ENCODE measurements around the gene ZNF451.
"Not testable (repeated sequence)": the region's sequence is repeated elsewhere in the genome, so short reads cannot be mapped to it uniquely, and the experiment has no call there.

ZNF451 gene

DNA sequence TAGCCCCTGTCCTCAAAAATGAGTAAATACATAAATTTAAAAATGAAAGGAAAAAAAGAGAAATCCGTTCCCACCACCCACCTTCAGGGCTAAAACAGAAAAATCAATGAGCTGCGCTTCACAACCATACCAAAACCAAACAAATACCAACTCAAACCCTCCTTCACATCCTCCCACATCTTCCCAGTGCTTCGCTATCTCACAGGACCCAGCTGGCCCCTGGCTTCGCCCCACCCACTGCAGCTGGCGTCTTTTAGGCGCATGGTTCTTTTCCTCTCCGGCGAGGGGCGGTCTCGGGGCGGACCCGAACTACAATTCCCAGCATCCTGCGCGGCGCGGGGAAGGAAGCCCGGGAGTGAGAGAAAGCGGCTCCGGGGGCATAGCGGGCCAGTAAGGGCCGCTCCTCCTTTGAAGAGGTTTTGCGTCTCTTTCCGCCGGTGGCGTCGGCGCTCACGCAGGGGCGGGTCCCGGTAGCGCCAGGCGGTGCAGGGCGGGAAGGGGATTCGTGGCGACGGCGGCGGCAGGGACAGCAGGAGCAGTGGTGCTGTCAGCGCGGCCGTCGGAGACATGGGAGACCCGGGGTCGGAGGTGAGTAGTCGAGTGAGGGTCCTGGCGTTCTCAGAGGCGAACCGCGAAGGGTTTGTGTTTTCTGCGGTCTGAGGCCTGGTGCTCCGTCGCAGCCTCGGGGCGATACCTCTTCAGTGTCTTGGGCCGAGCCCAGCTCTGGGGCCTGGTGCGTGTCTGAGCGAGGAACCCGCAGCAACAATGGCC is at the start of gene ZNF451:
Gene ZNF451 (plus strand): TSS at position 502 of the 771 bp plus-strand sequence. CDS start 66 bp downstream, at position 568.
- DNase-seq (ENCODE audit: low read depth in 3 of 3), result peak; percentile 92 to 94 (median 92)

DNA sequence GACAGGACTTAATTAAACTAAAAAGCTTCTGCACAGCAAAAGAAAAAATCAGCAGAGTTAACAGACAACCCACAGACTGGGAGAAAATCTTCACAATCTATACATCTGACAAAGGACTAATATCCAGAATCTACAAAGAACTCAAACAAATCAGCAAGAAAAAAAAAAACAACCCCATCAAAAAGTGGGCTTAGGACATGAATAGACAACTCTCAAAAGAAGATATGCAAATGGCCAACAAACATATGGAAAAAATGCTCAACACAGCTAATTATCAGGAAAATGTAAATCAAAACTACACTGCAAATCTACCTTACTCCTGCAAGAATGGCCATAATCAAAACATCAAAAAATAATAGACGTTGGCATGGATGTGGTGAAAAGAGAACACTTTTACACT is 45.9 kb upstream of the ZNF451 start:
- not testable (repeated sequence) for DNase-seq (ENCODE audit: low read depth in 3 of 3)

DNA sequence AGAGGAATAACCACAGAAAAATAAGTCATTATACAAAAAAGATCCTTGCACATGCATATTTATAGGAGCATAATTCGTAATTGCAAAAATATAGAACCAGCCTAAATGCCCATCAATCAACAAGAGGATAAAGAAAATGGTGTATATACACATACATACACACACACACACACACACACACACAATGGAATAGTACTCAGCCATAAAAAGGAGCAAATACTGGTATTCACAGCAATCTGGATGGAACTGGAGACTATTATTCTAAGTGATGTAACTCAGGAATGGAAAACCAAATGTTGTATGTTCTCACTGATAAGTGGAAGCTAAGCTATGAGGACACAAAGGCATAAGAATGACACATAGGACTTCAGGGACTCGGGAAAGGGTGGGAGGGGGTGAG is 45.4 kb upstream of the ZNF451 start:
- no peak for DNase-seq (ENCODE audit: low read depth in 3 of 3)

DNA sequence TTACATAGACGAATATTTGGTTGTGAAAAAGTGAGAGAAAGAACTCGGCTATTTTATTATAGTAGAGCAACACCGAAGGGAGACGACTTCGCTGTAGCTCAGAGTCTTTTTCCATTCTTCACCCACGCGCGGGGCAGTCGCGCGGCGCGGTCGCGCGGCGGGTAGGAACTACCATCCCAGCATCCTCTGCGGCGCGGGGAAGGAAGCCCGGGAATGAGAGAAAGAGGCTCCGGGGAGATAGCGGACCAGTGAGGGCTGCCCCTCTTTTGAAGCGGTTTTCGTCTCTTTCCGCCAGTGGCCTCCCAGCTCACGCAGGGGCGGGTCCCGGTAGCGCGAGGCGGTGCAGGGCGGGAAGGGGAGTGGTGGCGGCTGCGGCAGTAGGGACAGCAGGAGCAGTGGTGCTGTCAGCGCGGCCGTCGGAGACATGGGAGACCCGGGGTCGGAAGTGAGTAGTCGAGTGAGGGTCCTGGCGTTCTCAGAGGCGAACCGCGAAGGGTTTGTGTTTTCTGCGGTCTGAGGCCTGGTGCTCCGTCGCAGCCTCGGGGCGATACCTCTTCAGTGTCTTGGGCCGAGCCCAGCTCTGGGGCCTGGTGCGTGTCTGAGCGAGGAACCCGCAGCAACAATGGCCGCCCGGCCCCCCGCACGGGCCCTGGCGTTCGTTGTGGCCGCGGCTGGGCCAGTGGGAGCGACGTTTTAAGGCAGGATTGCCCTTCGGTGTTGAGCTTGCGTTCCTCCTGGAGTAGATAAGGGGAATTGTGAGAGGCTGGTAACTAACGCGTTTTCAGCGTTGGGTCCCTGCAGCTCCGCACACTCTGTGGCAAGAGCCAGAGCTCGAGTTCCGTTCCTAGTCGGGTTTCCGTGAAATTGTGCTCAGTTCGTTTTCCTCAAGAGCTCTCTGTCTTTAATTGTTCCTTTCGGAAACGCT is 43.4 kb upstream of the ZNF451 start, which contains the start of gene KIAA1586:
Gene KIAA1586 (plus strand): TSS at position 362 of the 925 bp plus-strand sequence. CDS start 63 bp downstream, at position 425.
- DNase-seq (ENCODE audit: low read depth in 3 of 3), result peak; percentile 56 to 65 (median 63)

- not testable (repeated sequence) for DNase-seq (ENCODE audit: low read depth in 3 of 3)
Measured at GRCh38 chr6:57047257-57047585, 42.8 kb upstream of the ZNF451 start.

DNA sequence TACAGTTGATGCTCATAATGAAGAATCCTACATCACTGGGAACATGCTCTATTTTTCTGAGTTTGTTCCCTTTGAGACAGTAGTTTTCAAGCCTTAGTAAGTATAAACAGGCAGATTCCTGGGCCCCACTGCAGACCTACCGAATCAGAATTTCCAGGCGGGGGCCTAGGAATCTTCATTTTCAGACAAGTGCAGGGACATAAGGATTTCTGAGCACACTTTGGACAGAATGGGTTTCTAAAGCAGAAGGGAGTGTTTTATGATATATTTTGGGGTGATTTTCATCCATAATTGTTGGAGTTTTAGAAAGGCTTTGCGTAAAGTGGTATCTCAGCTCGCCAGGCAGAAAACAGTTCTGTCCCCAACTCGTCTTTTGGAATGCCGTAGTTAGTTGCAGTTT is 42.1 kb upstream of the ZNF451 start:
- DNase-seq (ENCODE audit: low read depth in 3 of 3), result not testable (repeated sequence)

DNA sequence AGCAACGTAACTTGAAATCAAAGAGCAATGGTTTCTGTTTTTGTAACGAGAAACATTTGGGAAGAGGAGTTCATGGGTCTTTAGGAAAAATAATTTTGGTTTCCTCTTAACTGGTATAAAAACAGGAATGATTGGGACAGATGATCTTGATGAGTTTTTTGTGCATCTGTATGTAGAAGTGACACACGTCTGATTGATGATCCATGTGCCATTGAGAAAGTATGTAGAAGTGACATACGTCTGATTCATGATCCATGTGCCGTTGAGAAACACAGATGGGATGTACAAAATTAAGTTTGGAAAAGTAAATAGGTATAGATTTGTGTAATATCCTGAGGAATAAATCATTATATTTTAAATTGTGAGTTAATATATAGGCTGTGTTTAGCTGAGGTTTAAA is 41.4 kb upstream of the ZNF451 start:
- DNase-seq (ENCODE audit: low read depth in 3 of 3), result no peak

DNA sequence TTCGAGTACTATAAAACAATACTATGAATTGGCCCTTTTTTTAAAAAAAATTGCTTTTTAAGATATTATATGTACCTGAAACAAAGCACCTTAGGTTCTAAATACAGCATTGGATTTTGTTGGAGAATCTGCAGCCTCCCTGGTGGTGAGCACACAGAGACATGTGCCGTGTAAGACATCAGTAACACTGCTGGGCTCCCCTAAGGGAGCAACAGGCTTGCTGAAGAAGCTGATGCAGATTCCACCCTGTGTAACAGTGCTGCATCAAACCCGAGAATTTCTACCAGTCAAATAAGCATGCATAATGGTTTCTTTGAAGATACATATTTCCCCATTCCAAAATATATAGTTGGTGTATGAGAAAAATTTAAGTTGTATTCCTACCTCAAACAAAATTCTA is 26.1 kb upstream of the ZNF451 start:
- no peak for DNase-seq (ENCODE audit: low read depth in 3 of 3)

DNA sequence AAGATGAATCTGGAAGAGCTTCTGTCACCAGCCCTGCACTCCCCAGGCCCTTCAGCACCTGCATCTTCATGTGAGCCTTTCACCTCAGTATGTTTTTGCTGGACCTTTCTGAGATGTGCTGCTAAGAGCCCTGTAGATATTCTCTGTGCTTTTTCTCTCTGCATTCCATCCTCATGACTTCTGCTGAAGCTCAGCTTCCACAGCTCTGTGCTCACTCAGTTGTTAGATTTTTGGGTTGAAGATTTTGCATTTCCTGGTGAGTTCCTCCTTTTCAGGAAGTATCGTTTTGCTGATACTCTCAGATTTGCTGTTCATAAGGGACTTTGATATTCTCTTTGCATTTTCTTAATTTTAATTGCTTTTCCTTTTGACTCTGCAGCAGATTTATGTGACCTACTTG is 25.2 kb upstream of the ZNF451 start:
- DNase-seq (ENCODE audit: low read depth in 3 of 3), result no peak

GRCh38 chr6:57068061-57068460 is 21.9 kb upstream of the ZNF451 start:
- no peak for DNase-seq (ENCODE audit: low read depth in 3 of 3)

- DNase-seq (ENCODE audit: low read depth in 3 of 3), result no peak
Measured at GRCh38 chr6:57069228-57069627, 20.8 kb upstream of the ZNF451 start.

GRCh38 chr6:57069920-57070331 is 20.1 kb upstream of the ZNF451 start:
- no peak for DNase-seq (ENCODE audit: low read depth in 3 of 3)

- DNase-seq (ENCODE audit: low read depth in 3 of 3), result no peak
Measured at GRCh38 chr6:57072108-57072507, 17.9 kb upstream of the ZNF451 start.

GRCh38 chr6:57074383-57074782 is 15.6 kb upstream of the ZNF451 start:
- DNase-seq (ENCODE audit: low read depth in 3 of 3), result no peak

DNA sequence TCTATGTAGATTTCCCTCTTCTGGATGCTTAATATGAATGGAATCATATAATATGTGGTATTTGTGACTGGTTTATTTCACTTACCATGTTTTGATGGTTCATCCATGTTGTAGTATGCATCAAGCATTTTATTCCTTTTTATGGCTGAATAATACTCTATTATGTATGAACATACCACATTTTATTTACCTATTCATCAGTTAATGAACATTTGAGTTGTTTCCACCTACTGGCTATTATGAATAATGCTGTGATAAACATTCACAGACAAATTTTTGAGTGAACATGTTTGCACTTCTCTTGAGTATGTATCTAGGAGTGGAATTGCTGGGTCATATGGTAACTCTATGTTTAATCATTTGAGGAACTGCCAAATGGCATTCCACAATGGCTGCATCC is 14.9 kb upstream of the ZNF451 start:
- DNase-seq (ENCODE audit: low read depth in 3 of 3), result no peak

DNA sequence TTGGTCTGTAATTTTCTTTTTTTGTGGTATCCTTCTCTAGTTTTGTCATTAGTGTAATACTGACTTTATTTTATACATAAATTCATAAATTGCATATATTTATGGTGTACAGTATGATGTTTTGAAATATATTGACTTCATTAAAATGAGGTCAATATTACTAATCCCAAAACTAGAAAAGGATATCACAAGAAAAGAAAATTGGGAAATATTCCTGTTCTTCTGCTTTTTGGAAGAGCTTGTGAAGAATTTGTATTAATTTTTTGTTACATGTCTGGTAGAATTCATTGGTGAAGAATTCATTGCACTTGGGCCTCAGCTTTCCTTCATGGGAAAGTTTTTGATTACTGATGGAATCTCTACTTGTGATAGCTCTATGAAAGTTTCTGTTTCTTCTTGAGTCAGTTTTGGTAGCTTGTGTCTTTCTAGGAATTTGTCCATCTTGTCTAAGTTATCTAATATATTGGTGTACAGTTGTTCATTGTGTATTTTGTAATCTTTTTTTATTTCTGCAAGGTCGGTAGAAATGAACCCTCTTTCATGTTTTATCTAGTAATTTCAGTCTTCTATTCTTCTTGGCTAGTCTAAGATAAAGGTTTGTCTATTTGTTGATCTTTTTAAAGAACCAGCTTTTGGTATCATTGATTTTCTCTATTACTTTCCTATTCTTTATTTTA is 11.3 kb upstream of the ZNF451 start:
- no peak for DNase-seq (ENCODE audit: low read depth in 3 of 3)

GRCh38 chr6:57085471-57085870 is 4.5 kb upstream of the ZNF451 start:
- no peak for DNase-seq (ENCODE audit: low read depth in 3 of 3)

DNA sequence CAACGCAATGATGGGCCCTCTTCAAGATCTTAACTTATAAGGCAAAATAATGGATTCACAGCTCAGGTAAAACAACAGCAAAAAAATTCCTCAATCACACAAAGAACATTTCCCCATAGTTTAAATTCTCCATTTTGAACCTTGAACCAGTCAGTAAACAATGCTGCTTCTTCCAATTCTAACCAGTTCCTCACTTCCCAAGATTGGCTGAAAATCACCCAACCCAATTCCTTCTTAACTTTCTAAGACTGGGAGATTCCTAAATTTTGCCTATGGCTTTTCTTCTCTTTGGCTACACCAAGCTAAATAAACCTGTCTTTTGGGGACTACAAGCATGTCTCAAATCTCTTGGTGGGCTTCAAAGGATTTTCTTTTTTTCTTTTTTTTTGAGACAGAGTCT is 3.1 kb upstream of the ZNF451 start:
- no peak for DNase-seq (ENCODE audit: low read depth in 3 of 3)

DNA sequence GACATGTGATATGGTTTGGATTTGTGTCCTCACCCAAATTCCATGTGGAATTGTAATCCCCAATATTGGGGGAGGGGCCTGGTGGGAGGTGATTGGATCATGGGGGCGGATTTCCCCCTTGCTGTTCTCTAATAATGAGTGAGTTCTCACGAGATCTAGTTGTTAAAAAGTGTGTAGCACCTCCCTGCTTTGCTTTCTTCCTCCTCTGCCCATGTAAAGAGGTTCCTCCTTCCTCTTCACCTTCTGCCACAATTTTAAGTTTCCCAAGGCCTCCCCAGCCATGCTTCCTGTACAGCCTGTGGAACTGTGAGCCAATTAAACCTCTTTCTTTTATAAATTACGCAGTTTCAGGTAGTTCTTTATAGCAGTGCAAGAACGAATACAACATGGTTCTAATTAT is 2.1 kb upstream of the ZNF451 start:
- DNase-seq (ENCODE audit: low read depth in 3 of 3), result no peak

DNA sequence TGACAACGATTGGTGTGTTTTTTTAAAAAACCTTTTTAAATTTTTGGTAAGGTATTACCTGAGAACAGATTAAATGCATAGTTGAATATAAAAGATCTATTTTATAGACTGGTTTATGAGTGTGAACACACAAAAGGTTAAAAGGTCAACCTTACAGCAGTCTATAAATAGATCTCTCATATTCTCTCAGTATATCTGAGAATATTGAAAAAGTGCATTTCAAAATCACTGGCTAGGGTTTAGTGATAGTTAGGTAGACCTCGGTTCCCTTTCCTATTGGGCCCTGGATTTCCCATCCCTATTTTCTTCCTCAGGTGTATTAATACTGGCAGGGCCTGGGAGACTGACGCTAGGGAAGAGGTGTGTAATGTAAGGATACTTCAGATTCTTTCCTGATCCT is 723 bp upstream of the ZNF451 start:
- no peak for DNase-seq (ENCODE audit: low read depth in 3 of 3)

DNA sequence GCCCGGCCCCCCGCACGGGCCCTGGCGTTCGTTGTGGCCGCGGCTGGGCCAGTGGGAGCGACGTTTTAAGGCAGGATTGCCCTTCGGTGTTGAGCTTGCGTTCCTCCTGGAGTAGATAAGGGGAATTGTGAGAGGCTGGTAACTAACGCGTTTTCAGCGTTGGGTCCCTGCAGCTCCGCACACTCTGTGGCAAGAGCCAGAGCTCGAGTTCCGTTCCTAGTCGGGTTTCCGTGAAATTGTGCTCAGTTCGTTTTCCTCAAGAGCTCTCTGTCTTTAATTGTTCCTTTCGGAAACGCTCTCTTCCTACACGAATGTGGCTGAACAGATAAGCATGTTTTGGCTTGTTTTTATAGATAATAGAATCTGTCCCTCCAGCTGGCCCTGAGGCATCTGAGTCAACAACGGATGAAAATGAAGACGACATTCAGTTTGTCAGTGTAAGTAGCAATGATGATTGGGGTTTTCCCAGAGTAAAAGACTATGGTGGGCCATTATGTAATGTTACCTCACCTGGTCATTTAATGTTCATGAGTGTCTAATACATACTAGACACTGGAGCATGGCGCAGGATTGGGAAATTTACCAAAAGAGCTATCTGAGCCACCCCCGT is 575 bp downstream of the ZNF451 start:
- DNase-seq (ENCODE audit: low read depth in 3 of 3), result not testable (repeated sequence)

GRCh38 chr6:57091375-57091774 is 1.4 kb downstream of the ZNF451 start:
- DNase-seq (ENCODE audit: low read depth in 3 of 3), result not testable (repeated sequence)

Measured in stimulated activated CD4-positive, alpha-beta T cell treated with anti-CD3 and anti-CD28 coated beads, TNF-alpha, amount 100 ng/mL, for 4 hours (primary cell).